Fibroblast of lung (primary cell): ENCODE measurements around the gene PORCN. TPM values are rescaled to one million over a fixed set of nuclear protein-coding genes. Genes with fewer than 3 reads are reported as not detected.

Source experiments
- DNase-seq, 2 donors: peaks; one replicate each; pipeline versions ENCODE4 v3.0.0 to v3.0.0-alpha.2; 2010; ENCODE audit warnings: low read depth in 2 of 2
- H2AFZ ChIP-seq: 2 replicates; pipeline ENCODE4 v1.5.1; 2012; ENCODE audit warnings: low read length, control low read depth, inconsistent platforms
- H3K27ac ChIP-seq: 2 replicates; pipeline ENCODE4 v1.5.1; 2011; ENCODE audit warnings: low read length, control low read depth; ENCODE audit not compliant: insufficient read depth
- H3K27me3 ChIP-seq: 2 replicates; pipeline ENCODE4 v1.5.1; 2011; ENCODE audit warnings: mild to moderate bottlenecking, low read length; ENCODE audit not compliant: control insufficient read depth, insufficient read depth
- H3K36me3 ChIP-seq: 2 replicates; pipeline ENCODE4 v1.5.1; 2011; ENCODE audit warnings: low read length; ENCODE audit not compliant: control insufficient read depth, insufficient read depth
- H3K4me1 ChIP-seq: 2 replicates; pipeline ENCODE4 v1.5.1; 2011; ENCODE audit warnings: low read length; ENCODE audit not compliant: control insufficient read depth, insufficient read depth; ENCODE audit errors: extremely low read depth
- H3K4me2 ChIP-seq: 2 replicates; pipeline ENCODE4 v1.5.1; 2011; ENCODE audit warnings: low read length, control low read depth; ENCODE audit not compliant: insufficient read depth; ENCODE audit errors: extremely low read depth
- H3K4me3 ChIP-seq, 4 experiments: fragments of 200-600 bp in 1 of 4; sonication (generic) in 1 of 4; replicated peaks in 1 of 4; 2 replicates each; pipeline ENCODE4 v1.5.1; 2011 to 2016; ENCODE audit warnings: low read length in 4 of 4, low read depth in 3 of 4, mild to moderate bottlenecking in 3 of 4, control low read depth in 2 of 4, inconsistent platforms in 1 of 4, mixed read lengths in 1 of 4; ENCODE audit not compliant: insufficient read depth in 1 of 4; ENCODE audit errors: control extremely low read depth in 1 of 4
- H3K79me2 ChIP-seq: 2 replicates; pipeline ENCODE4 v1.5.1; 2012; ENCODE audit warnings: mild to moderate bottlenecking, low read length, inconsistent platforms; ENCODE audit not compliant: control insufficient read depth, insufficient read depth
- H3K9ac ChIP-seq: 2 replicates; pipeline ENCODE4 v1.5.1; 2011; ENCODE audit warnings: mild to moderate bottlenecking, low read length, control low read depth; ENCODE audit not compliant: insufficient read depth
- H3K9me3 ChIP-seq: 2 replicates; pipeline ENCODE4 v1.5.1; 2012; ENCODE audit warnings: low read depth, low read length; ENCODE audit not compliant: control insufficient read depth, insufficient read depth
- H4K20me1 ChIP-seq: 2 replicates; pipeline ENCODE4 v1.5.1; 2011; ENCODE audit warnings: low read length; ENCODE audit not compliant: control insufficient read depth, insufficient read depth; ENCODE audit errors: extremely low read depth
- EZH2 ChIP-seq: IDR thresholded peaks from 2 replicates; pipeline ENCODE4 v1.5.1; 2012; ENCODE audit warnings: low read length, control low read depth, mild to moderate bottlenecking; ENCODE audit errors: missing control alignments
- polyA plus RNA-seq, 2 donors: library from polyadenylated mRNA; depleted of rRNA in 1 of 2; stranded (reverse) in 1 of 2; unstranded in 1 of 2; fragments of >200 nt; gene quantifications; 2 replicates each; pipeline ENCODE4 v1.2.1, GENCODE V29; 2011 to 2012; ENCODE audit warnings: missing spikeins in 1 of 2
- total RNA-seq: library from RNA; depleted of rRNA; stranded (reverse); fragments of >200 nt; gene quantifications from 2 replicates; pipeline ENCODE4 v1.2.1, GENCODE V29; 2014
- TF ChIP-seq, protein P1 (sequence below), 2 donors: IDR thresholded peaks in 1 of 2; conservative IDR thresholded peaks in 1 of 2; 1 replicate in 1 of 2; 2 replicates in 1 of 2; pipeline ENCODE4 v1.5.1; 2011 to 2012; ENCODE audit warnings: low read length in 2 of 2, control low read depth in 1 of 2, inconsistent platforms in 1 of 2, low read depth in 1 of 2, mild to moderate bottlenecking in 1 of 2

Gene PORCN
- total and polyA plus RNA-seq, 2 donors (not counting 1 experiment from before 2014, with no cell fraction given), result 5.4 to 11.4 TPM

DNA sequence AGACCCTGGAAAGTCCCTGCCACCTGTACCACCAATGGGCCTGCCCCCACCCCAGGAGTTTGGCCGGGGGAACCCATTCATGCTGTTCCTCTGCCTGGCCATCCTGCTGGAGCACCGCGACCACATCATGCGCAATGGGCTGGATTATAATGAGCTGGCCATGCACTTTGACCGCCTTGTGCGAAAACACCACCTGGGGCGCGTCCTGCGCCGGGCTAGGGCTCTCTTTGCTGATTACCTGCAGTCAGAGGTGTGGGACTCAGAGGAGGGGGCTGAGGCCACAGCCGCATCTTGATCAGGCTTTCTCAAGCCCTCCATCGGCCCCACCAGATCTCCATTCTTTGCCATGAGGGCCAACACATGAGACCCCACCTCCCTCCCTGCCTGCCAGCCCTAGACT, 51.9 kb downstream of the PORCN start:
- no peaks in the 10 kb centered on the region for H4K20me1 ChIP-seq
- no peaks in the 10 kb centered on the region for H3K9me3 ChIP-seq
- H3K27me3 ChIP-seq, result no peaks in the 10 kb centered on the region
- H3K9ac ChIP-seq, result no peak overlapping the region
- no peaks in the 10 kb centered on the region for H3K79me2 ChIP-seq
- DNase-seq, result no peak
- no peak overlapping the region for H2AFZ ChIP-seq
- no peak overlapping the region for H3K27ac ChIP-seq
- TF ChIP-seq, protein P1, sequence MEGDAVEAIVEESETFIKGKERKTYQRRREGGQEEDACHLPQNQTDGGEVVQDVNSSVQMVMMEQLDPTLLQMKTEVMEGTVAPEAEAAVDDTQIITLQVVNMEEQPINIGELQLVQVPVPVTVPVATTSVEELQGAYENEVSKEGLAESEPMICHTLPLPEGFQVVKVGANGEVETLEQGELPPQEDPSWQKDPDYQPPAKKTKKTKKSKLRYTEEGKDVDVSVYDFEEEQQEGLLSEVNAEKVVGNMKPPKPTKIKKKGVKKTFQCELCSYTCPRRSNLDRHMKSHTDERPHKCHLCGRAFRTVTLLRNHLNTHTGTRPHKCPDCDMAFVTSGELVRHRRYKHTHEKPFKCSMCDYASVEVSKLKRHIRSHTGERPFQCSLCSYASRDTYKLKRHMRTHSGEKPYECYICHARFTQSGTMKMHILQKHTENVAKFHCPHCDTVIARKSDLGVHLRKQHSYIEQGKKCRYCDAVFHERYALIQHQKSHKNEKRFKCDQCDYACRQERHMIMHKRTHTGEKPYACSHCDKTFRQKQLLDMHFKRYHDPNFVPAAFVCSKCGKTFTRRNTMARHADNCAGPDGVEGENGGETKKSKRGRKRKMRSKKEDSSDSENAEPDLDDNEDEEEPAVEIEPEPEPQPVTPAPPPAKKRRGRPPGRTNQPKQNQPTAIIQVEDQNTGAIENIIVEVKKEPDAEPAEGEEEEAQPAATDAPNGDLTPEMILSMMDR (conservative IDR thresholded peaks at IDR 0.05 in 1 of 2, IDR thresholded peaks at IDR 0.05 in 1 of 2; ENCODE audit: low read depth in 1 of 2, low read length in 2 of 2), result no peak
- TF ChIP-seq EZH2, result no peak
- H3K36me3 ChIP-seq, result peaks cover 3% of the 10 kb centered on the region
- H3K4me1 ChIP-seq, result no peaks in the 10 kb centered on the region
- H3K4me3 ChIP-seq, result no peak overlapping the region
- H3K4me2 ChIP-seq, result no peak overlapping the region

DNA sequence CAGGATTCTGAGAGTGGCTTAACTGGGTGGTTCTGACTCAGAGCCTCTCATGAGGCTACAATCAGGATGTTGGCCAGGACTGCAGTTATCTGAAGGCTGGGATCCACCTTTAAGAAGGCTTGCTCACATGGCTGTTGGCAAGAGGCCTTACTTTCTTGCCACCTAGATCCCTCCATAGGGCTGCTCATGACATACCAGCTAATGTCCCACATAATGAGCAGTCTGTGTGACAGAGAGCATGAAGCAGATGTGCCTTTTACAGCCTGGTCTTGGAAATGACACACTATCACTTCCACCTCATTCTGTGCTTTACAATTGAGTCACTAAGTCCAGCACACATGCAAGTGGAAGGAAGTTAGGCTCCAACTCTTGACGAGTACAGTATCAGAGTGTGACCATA, 61.2 kb downstream of the PORCN start:
- Histone ChIP-seq H3K9me3 (no peaks in the 10 kb centered on the region), H3K36me3 (no peaks in the 10 kb centered on the region), H3K4me1 (no peaks in the 10 kb centered on the region), H3K9ac (no peak overlapping the region), H2AFZ (peak overlapping the region; percentile 51), H3K4me3 (no peak overlapping the region), H3K27me3 (no peaks in the 10 kb centered on the region), H3K27ac (peak overlapping the region; percentile 43), H4K20me1 (no peaks in the 10 kb centered on the region), H3K4me2 (no peak overlapping the region), H3K79me2 (peaks cover 4% of the 10 kb centered on the region)
- TF ChIP-seq EZH2, result no peak
- TF ChIP-seq, protein P1 (conservative IDR thresholded peaks at IDR 0.05 in 1 of 2, IDR thresholded peaks at IDR 0.05 in 1 of 2; ENCODE audit: low read depth in 1 of 2, low read length in 2 of 2), result no peak
- peak in 1 of 2 donors; percentile 55 for DNase-seq

Other genes starting within 250 kb of the PORCN start
- gene SSX3, start 152.3 kb upstream of the PORCN start, total RNA-seq, result not detected in 2 replicates
- not detected in 2 replicates for gene SSX3, start 152.3 kb upstream of the PORCN start, polyA plus RNA-seq
- not detected in 2 replicates for gene SSX4, start 125.5 kb upstream of the PORCN start, total RNA-seq
- not detected in 2 replicates for gene SSX4, start 125.5 kb upstream of the PORCN start, polyA plus RNA-seq
- gene SSX4B, start 97.0 kb upstream of the PORCN start, total RNA-seq, result not detected in 2 replicates
- not detected in 2 replicates for gene SSX4B, start 97.0 kb upstream of the PORCN start, polyA plus RNA-seq
- 21.5 and 21.8 TPM in 2 replicates for gene SLC38A5, start 38.7 kb upstream of the PORCN start, total RNA-seq
- gene SLC38A5, start 38.7 kb upstream of the PORCN start, polyA plus RNA-seq, result 8.3 and 35.0 TPM in 2 replicates
- gene FTSJ1, start 32.8 kb upstream of the PORCN start, total RNA-seq, result 22.6 and 29.4 TPM in 2 replicates
- gene FTSJ1, start 32.8 kb upstream of the PORCN start, polyA plus RNA-seq, result 30.2 and 38.0 TPM in 2 replicates
- 30.8 and 93.5 TPM in 2 replicates for gene EBP, start 12.8 kb downstream of the PORCN start, total RNA-seq
- 61.0 and 68.2 TPM in 2 replicates for gene EBP, start 12.8 kb downstream of the PORCN start, polyA plus RNA-seq
- gene TBC1D25, start 30.7 kb downstream of the PORCN start, total RNA-seq, result 3.9 and 5.1 TPM in 2 replicates
- gene TBC1D25, start 30.7 kb downstream of the PORCN start, polyA plus RNA-seq, result 8.5 and 9.4 TPM in 2 replicates
- 39.8 and 52.7 TPM in 2 replicates for gene RBM3, start 65.5 kb downstream of the PORCN start, total RNA-seq
- 422 and 464 TPM in 2 replicates for gene RBM3, start 65.5 kb downstream of the PORCN start, polyA plus RNA-seq
- gene WDR13, start 88.5 kb downstream of the PORCN start, total RNA-seq, result 98.4 and 99.7 TPM in 2 replicates
- 41.2 and 47.4 TPM in 2 replicates for gene WDR13, start 88.5 kb downstream of the PORCN start, polyA plus RNA-seq
- under 0.01 and 0.17 TPM in 2 replicates for gene WAS, start 174.8 kb downstream of the PORCN start, total RNA-seq
- gene WAS, start 174.8 kb downstream of the PORCN start, polyA plus RNA-seq, result 0.07 and 0.09 TPM in 2 replicates
- 0.51 and 1.5 TPM in 2 replicates for gene SUV39H1, start 187.7 kb downstream of the PORCN start, total RNA-seq
- 2.8 and 10.3 TPM in 2 replicates for gene SUV39H1, start 187.7 kb downstream of the PORCN start, polyA plus RNA-seq